Bronchial epithelial cell (primary cell): ENCODE measurements around the gene CCDC134. TPM values are rescaled to one million over a fixed set of nuclear protein-coding genes. Genes with fewer than 3 reads are reported as not detected.

Experiments
- DNase-seq: peaks from one replicate; pipeline ENCODE4 v3.0.0-alpha.2; 2010; ENCODE audit warnings: low read depth
- FAIRE-seq: peaks from 2 replicates; lab custom pipeline; 2011; peaks lifted over from hg19 to GRCh38; lab: Jason Lieb, UNC
- H3K27me3 ChIP-seq: 2 replicates; pipeline ENCODE4 v1.5.1; 2011; ENCODE audit warnings: low read length; ENCODE audit not compliant: control insufficient read depth, insufficient read depth
- H3K36me3 ChIP-seq: 2 replicates; pipeline ENCODE4 v1.5.1; 2011; ENCODE audit warnings: low read length; ENCODE audit not compliant: control insufficient read depth, insufficient read depth
- H3K4me3 ChIP-seq: 2 replicates; pipeline ENCODE4 v1.5.1; 2011; ENCODE audit warnings: mild to moderate bottlenecking, low read depth, low read length, control low read depth
- CTCF ChIP-seq: IDR thresholded peaks from 2 replicates; pipeline ENCODE4 v1.5.1; 2011; ENCODE audit warnings: mild to moderate bottlenecking, moderate library complexity, low read length, control low read depth, inconsistent platforms; ENCODE audit not compliant: insufficient read depth, severe bottlenecking
- total RNA-seq: library from RNA; depleted of rRNA; stranded (reverse); fragments of >200 nt; gene quantifications from 2 replicates; pipeline ENCODE4 v1.2.1, GENCODE V29; 2014

The CCDC134 gene
- total RNA-seq, 1 donor from 2014 or later: 6.1 TPM

GRCh38 chr22:41844036-41844435 is 43.6 kb downstream of the CCDC134 start:
- FAIRE-seq (no peak), DNase-seq (no peak)
- Histone ChIP-seq H3K36me3 (peaks cover 6% of the 10 kb centered on the region), H3K4me3 (no peak overlapping the region), H3K27me3 (no peaks in the 10 kb centered on the region)
- TF ChIP-seq CTCF: no peak

GRCh38 chr22:41844513-41844912 is 44.0 kb downstream of the CCDC134 start:
- H3K27me3 ChIP-seq: no peaks in the 10 kb centered on the region
- peaks cover 7% of the 10 kb centered on the region for H3K36me3 ChIP-seq
- no peak overlapping the region for H3K4me3 ChIP-seq
- FAIRE-seq (no peak), DNase-seq (peak; percentile 63)
- TF ChIP-seq CTCF: no peak

- peaks cover 7% of the 10 kb centered on the region for H3K36me3 ChIP-seq
- DNase-seq (no peak), FAIRE-seq (peak; percentile 75)
- no peak for TF ChIP-seq CTCF
- no peaks in the 10 kb centered on the region for H3K27me3 ChIP-seq
- no peak overlapping the region for H3K4me3 ChIP-seq
These were observed 45.1 kb downstream of the CCDC134 start for GRCh38 chr22:41845380-41846267.

GRCh38 chr22:41846268-41846987 is 45.9 kb downstream of the CCDC134 start:
- H3K36me3 ChIP-seq: peaks cover 9% of the 10 kb centered on the region
- TF ChIP-seq CTCF: no peak
- H3K27me3 ChIP-seq: no peaks in the 10 kb centered on the region
- no peak for DNase-seq
- no peak overlapping the region for H3K4me3 ChIP-seq
- FAIRE-seq: no peak

GRCh38 chr22:41847300-41847699 is 46.8 kb downstream of the CCDC134 start:
- no peak for TF ChIP-seq CTCF
- Histone ChIP-seq H3K4me3 (no peak overlapping the region), H3K36me3 (peaks cover 9% of the 10 kb centered on the region), H3K27me3 (no peaks in the 10 kb centered on the region)
- DNase-seq: no peak
- FAIRE-seq: no peak
